Myocyte (in vitro differentiated cells): ENCODE data around the gene LPIN2. TPM values are rescaled to one million over a fixed set of nuclear protein-coding genes. Genes with fewer than 3 reads are reported as not detected.
"Not testable (repeated sequence)": the region's sequence is repeated elsewhere in the genome, so short reads cannot be mapped to it uniquely, and the experiment has no call there.

Source experiments
- DNase-seq: peaks from one replicate; pipeline ENCODE4 v3.0.0-alpha.2; 2012; ENCODE audit warnings: low read depth
- total RNA-seq: library from RNA; depleted of rRNA; stranded (reverse); fragments of >200 nt; gene quantifications from 2 replicates; pipeline ENCODE4 v1.2.3, GENCODE V29; 2014

Gene LPIN2
- total RNA-seq, 1 donor from 2014 or later: 28.7 TPM

- DNase-seq: no peak
These were observed 2.9 kb downstream of the LPIN2 start for GRCh38 chr18:3010086-3010485.

GRCh38 chr18:3008541-3008940, 4.4 kb downstream of the LPIN2 start:
- peak; percentile 21 for DNase-seq

GRCh38 chr18:3007491-3007890, 5.5 kb downstream of the LPIN2 start:
- no peak for DNase-seq

- DNase-seq: no peak
These were observed 7.5 kb downstream of the LPIN2 start for GRCh38 chr18:3005462-3005861.

GRCh38 chr18:3003766-3004165, 9.2 kb downstream of the LPIN2 start:
- DNase-seq: not testable (repeated sequence)

- no peak for DNase-seq
These were observed 10.2 kb downstream of the LPIN2 start for GRCh38 chr18:3002732-3003131.

- no peak for DNase-seq
These were observed 14.3 kb downstream of the LPIN2 start for GRCh38 chr18:2998644-2999043.

GRCh38 chr18:2997846-2998564, 14.9 kb downstream of the LPIN2 start:
- DNase-seq: peak; percentile 57

GRCh38 chr18:2997429-2997828, 15.5 kb downstream of the LPIN2 start:
- no peak for DNase-seq

- DNase-seq: no peak
These were observed 18.1 kb downstream of the LPIN2 start for GRCh38 chr18:2994603-2995432.

GRCh38 chr18:2994020-2994589, 18.8 kb downstream of the LPIN2 start:
- no peak for DNase-seq

- DNase-seq: no peak
These were observed 19.7 kb downstream of the LPIN2 start for GRCh38 chr18:2992995-2993877.

GRCh38 chr18:2990956-2991640, 21.8 kb downstream of the LPIN2 start:
- no peak for DNase-seq

GRCh38 chr18:2987876-2988790, 24.8 kb downstream of the LPIN2 start:
- DNase-seq: no peak

- DNase-seq: no peak
These were observed 26.6 kb downstream of the LPIN2 start for GRCh38 chr18:2986150-2986865.

GRCh38 chr18:2985628-2986027, 27.3 kb downstream of the LPIN2 start:
- no peak for DNase-seq

- no peak for DNase-seq
These were observed 28.2 kb downstream of the LPIN2 start for GRCh38 chr18:2984703-2985261.

GRCh38 chr18:2984091-2984490, 28.9 kb downstream of the LPIN2 start:
- DNase-seq: no peak

GRCh38 chr18:2983296-2983695, 29.6 kb downstream of the LPIN2 start:
- no peak for DNase-seq
